SK-N-SH (cell line): Measurements from ENCODE around the gene IL21R. TPM values are rescaled to one million over a fixed set of nuclear protein-coding genes. Genes with fewer than 3 reads are reported as not detected.

Experiments used
- CTCF ChIA-PET: fragments of 300-600, 350-600 bp; formaldehyde crosslinking; extraction: SDS; loops from one replicate; lab custom pipeline; 2021; lab: Yijun Ruan, JAX
- POLR2A ChIA-PET: fragments of 350-600 bp; sonication (Branson Sonifier 250); formaldehyde crosslinking; extraction: SDS; loops from one replicate; lab custom pipeline; 2020; ENCODE audit warnings: antibody characterized with exemption, inconsistent platforms; lab: Yijun Ruan, JAX
- DNase-seq: peaks from one replicate; pipeline ENCODE4 v3.0.0; 2012
- H2AFZ ChIP-seq: fragments of 200-600 bp; sonication (generic); 2 replicates; pipeline ENCODE4 v1.8.1; 2016; ENCODE audit warnings: antibody characterized with exemption, mild to moderate bottlenecking, low read depth
- H3F3A ChIP-seq: fragments of 200-600 bp; sonication (generic); replicated peaks from 2 replicates; pipeline ENCODE3; 2016; ENCODE audit warnings: antibody characterized with exemption, mild to moderate bottlenecking; ENCODE audit not compliant: insufficient read depth
- H3K27ac ChIP-seq, 2 experiments: fragments of 200-500 bp in 1 of 2; fragments of 200-600 bp in 1 of 2; sonication (Bioruptor generic) in 1 of 2; sonication (generic), shearing (Covaris generic) in 1 of 2; 2 replicates each; pipeline versions ENCODE4 v1.5.1 to v1.6.1; 2014 to 2016; ENCODE audit warnings: low read depth in 2 of 2, inconsistent platforms in 1 of 2, low read length in 1 of 2, mild to moderate bottlenecking in 1 of 2, mixed read lengths in 1 of 2
- H3K27me3 ChIP-seq: fragments of 200-600 bp; sonication (generic), shearing (Covaris generic); 2 replicates; pipeline ENCODE4 v1.6.1; 2016; ENCODE audit warnings: mixed run types; ENCODE audit not compliant: insufficient read depth
- H3K36me3 ChIP-seq, 2 experiments: fragments of 200-500 bp in 1 of 2; fragments of 200-600 bp in 1 of 2; sonication (Bioruptor generic) in 1 of 2; sonication (generic) in 1 of 2; replicated peaks in 1 of 2; 2 replicates each; pipeline versions ENCODE3 to v1.5.1; 2014 to 2016; ENCODE audit warnings: low read length in 1 of 2, mild to moderate bottlenecking in 1 of 2; ENCODE audit not compliant: insufficient read depth in 2 of 2, control insufficient read depth in 1 of 2
- H3K4me1 ChIP-seq, 2 experiments: fragments of 200-500 bp in 1 of 2; fragments of 200-600 bp in 1 of 2; sonication (Bioruptor generic) in 1 of 2; sonication (generic), shearing (Covaris generic) in 1 of 2; 2 replicates each; pipeline versions ENCODE4 v1.5.1 to v1.6.1; 2014 to 2016; ENCODE audit warnings: low read depth in 1 of 2, low read length in 1 of 2, mixed run types in 1 of 2; ENCODE audit not compliant: insufficient read depth in 2 of 2, control insufficient read depth in 1 of 2
- H3K4me2 ChIP-seq: fragments of 200-600 bp; sonication (generic), shearing (Covaris generic); 2 replicates; pipeline ENCODE4 v1.6.1; 2017; ENCODE audit warnings: mixed run types
- H3K4me3 ChIP-seq, 2 experiments: fragments of 200-500 bp in 1 of 2; fragments of 200-600 bp in 1 of 2; sonication (Bioruptor generic) in 1 of 2; sonication (generic), shearing (Covaris generic) in 1 of 2; 2 replicates each; pipeline versions ENCODE4 v1.5.1 to v1.8.1; 2014 to 2016; ENCODE audit warnings: low read depth in 2 of 2, inconsistent platforms in 1 of 2, low read length in 1 of 2, mild to moderate bottlenecking in 1 of 2, mixed read lengths in 1 of 2, moderate library complexity in 1 of 2
- H3K79me2 ChIP-seq: fragments of 200-600 bp; sonication (generic); 2 replicates; pipeline ENCODE4 v1.8.1; 2017; ENCODE audit warnings: mild to moderate bottlenecking; ENCODE audit not compliant: insufficient read depth
- H3K9ac ChIP-seq: fragments of 200-600 bp; sonication (generic); 2 replicates; pipeline ENCODE4 v1.6.1; 2017; ENCODE audit warnings: mixed run types
- H3K9me2 ChIP-seq: fragments of 200-600 bp; sonication (generic); 2 replicates; pipeline ENCODE4 v1.6.1; 2017; ENCODE audit warnings: mixed run types
- H3K9me3 ChIP-seq: fragments of 200-600 bp; sonication (generic); 2 replicates; pipeline ENCODE4 v1.6.1; 2017; ENCODE audit warnings: mixed run types, mild to moderate bottlenecking, moderate library complexity
- H4K20me1 ChIP-seq: fragments of 200-600 bp; sonication (generic); 2 replicates; pipeline ENCODE4 v1.6.1; 2017; ENCODE audit warnings: mild to moderate bottlenecking, mixed run types; ENCODE audit not compliant: insufficient read depth
- CHD2 ChIP-seq: fragments of 150-350 bp; IDR thresholded peaks from 2 replicates; pipeline ENCODE4 v1.6.1; 2018; ENCODE audit warnings: low read length; ENCODE audit not compliant: partially characterized antibody
- CTCF ChIP-seq: fragments of 200-600 bp; sonication (generic); IDR thresholded peaks from 2 replicates; pipeline ENCODE4 v1.6.1; 2017; ENCODE audit warnings: antibody characterized with exemption, mild to moderate bottlenecking, moderate library complexity
- ELF1 ChIP-seq: IDR thresholded peaks from 2 replicates; pipeline ENCODE4 v1.4.0; 2012
- FOSL2 ChIP-seq: IDR thresholded peaks from 2 replicates; pipeline ENCODE4 v1.4.0; 2012; ENCODE audit warnings: low read depth, mild to moderate bottlenecking, moderate library complexity, borderline replicate concordance
- FOXJ3 ChIP-seq: sonication (generic); formaldehyde crosslinking; IDR thresholded peaks from 2 replicates; pipeline ENCODE4 v1.5.1; 2020; ENCODE audit warnings: mild to moderate bottlenecking, missing genetic modification reagents
- FOXM1 ChIP-seq: IDR thresholded peaks from 2 replicates; pipeline ENCODE4 v1.4.0; 2012; ENCODE audit warnings: low read depth, mild to moderate bottlenecking
- GABPA ChIP-seq: IDR thresholded peaks from 2 replicates; pipeline ENCODE4 v1.4.0; 2012; ENCODE audit warnings: low read depth, mild to moderate bottlenecking
- IRF3 ChIP-seq: fragments of 150-350 bp; IDR thresholded peaks from 2 replicates; pipeline ENCODE4 v1.6.1; 2016; ENCODE audit warnings: mild to moderate bottlenecking, low read depth, low read length
- JUND ChIP-seq: IDR thresholded peaks from 2 replicates; pipeline ENCODE4 v1.4.0; 2012
- MAX ChIP-seq: IDR thresholded peaks from 2 replicates; pipeline ENCODE4 v1.4.0; 2012; ENCODE audit warnings: low read depth
- MEF2A ChIP-seq: IDR thresholded peaks from 2 replicates; pipeline ENCODE4 v1.4.0; 2012; ENCODE audit warnings: low read depth, borderline replicate concordance
- MXI1 ChIP-seq: IDR thresholded peaks from 2 replicates; pipeline ENCODE4 v1.6.1; 2012; ENCODE audit warnings: mild to moderate bottlenecking, low read depth, low read length, improper control_type of control experiment
- NFIC ChIP-seq: IDR thresholded peaks from 2 replicates; pipeline ENCODE4 v1.4.0; 2012; ENCODE audit warnings: borderline replicate concordance
- POLR2AphosphoS5 ChIP-seq: IDR thresholded peaks from 2 replicates; pipeline ENCODE4 v1.6.1; 2012; ENCODE audit warnings: low read depth, low read length
- RAD21 ChIP-seq: IDR thresholded peaks from 2 replicates; pipeline ENCODE4 v1.6.1; 2012; ENCODE audit warnings: mild to moderate bottlenecking, low read length
- RCOR1 ChIP-seq: fragments of 150-350 bp; IDR thresholded peaks from 2 replicates; pipeline ENCODE4 v1.6.1; 2017; ENCODE audit warnings: antibody characterized with exemption, low read length
- SIN3A ChIP-seq: IDR thresholded peaks from 2 replicates; pipeline ENCODE4 v1.6.1; 2012; ENCODE audit warnings: low read depth, mild to moderate bottlenecking, low read length, moderate library complexity, borderline replicate concordance
- SMC3 ChIP-seq: IDR thresholded peaks from 2 replicates; pipeline ENCODE4 v1.6.1; 2012; ENCODE audit warnings: low read depth, low read length, improper control_type of control experiment
- TAF1 ChIP-seq: IDR thresholded peaks from 2 replicates; pipeline ENCODE4 v1.6.1; 2012; ENCODE audit warnings: low read depth, mild to moderate bottlenecking, low read length, moderate library complexity, borderline replicate concordance
- TCF12 ChIP-seq: IDR thresholded peaks from 2 replicates; pipeline ENCODE4 v1.4.0; 2012
- USF1 ChIP-seq: IDR thresholded peaks from 2 replicates; pipeline ENCODE4 v1.4.0; 2012; ENCODE audit warnings: low read depth, borderline replicate concordance
- ZBTB33 ChIP-seq: IDR thresholded peaks from 2 replicates; pipeline ENCODE4 v1.4.0; 2012; ENCODE audit warnings: low read depth, borderline replicate concordance
- whole genome bisulfite sequencing: methylation state at CpG from one replicate; pipeline ENCODE4 v1.1.6; 2017; ENCODE audit warnings: low lambda C conversion rate; 5-methylcytosine and 5-hydroxymethylcytosine counted together
- polyA plus RNA-seq, 3 experiments: library from polyadenylated mRNA; depleted of rRNA; stranded (reverse); fragments of >200 nt; gene quantifications; 2 replicates each; pipeline ENCODE4 v1.2.3, GENCODE V29; 2012

Gene IL21R
- polyA plus RNA-seq, 1 of the 3 experiments (the other 2 are of a cell fraction) = 0.13 TPM

GRCh38 chr16:27498031-27498825 is 96.3 kb downstream of the IL21R start:
- Histone ChIP-seq H3K79me2 (no peaks in the 10 kb centered on the region), H3K4me1 (no peaks in the 10 kb centered on the region), H3K27ac (no peak overlapping the region), H3K9ac (no peak overlapping the region), H2AFZ (no peak overlapping the region), H3K9me2 (no peaks in the 10 kb centered on the region), H3K4me3 (no peak overlapping the region), H3F3A (no peaks in the 10 kb centered on the region), H3K4me2 (no peak overlapping the region)
- CTCF ChIA-PET = interaction anchor here (1.1 kb wide), 1 partner anchor 17 kb away, joined by 3 read pairs; no protein-coding TSS in a partner anchor
- 88% methylated on average over 7 of the region's 9 CpGs for WGBS
- no peak for DNase-seq
- TF ChIP-seq JUND = no peak
- TF ChIP-seq CHD2 = no peak
- no peak for TF ChIP-seq SMC3
- no peak for TF ChIP-seq SIN3A
- TF ChIP-seq GABPA = no peak
- no peak for TF ChIP-seq IRF3
- no peak for TF ChIP-seq FOXM1
- no peak for TF ChIP-seq TAF1
- TF ChIP-seq, all 33 proteins: peak for 0
- Histone ChIP-seq H4K20me1 (no peaks in the 10 kb centered on the region), H3K36me3 (peaks cover 36 to 92% of the 10 kb centered on the region in 2 experiments), H3K9me3 (no peaks in the 10 kb centered on the region), H3K27me3 (no peaks in the 10 kb centered on the region)
- POLR2A ChIA-PET = no interaction called here

GRCh38 chr16:27498916-27499658 is 97.1 kb downstream of the IL21R start:
- POLR2A ChIA-PET = interaction anchor here (0.6 kb wide), 1 partner anchor 37 kb away, joined by 3 read pairs; no protein-coding TSS in a partner anchor
- H3K36me3 ChIP-seq = peaks cover 29 to 94% of the 10 kb centered on the region in 2 experiments
- TF ChIP-seq USF1 (no peak), MXI1 (no peak), CTCF (no peak), MAX (no peak), FOSL2 (no peak), MEF2A (no peak), POLR2AphosphoS5 (no peak), NFIC (no peak), FOXJ3 (CRISPR knock-in tag) (no peak), RCOR1 (no peak), TCF12 (no peak), RAD21 (no peak), ELF1 (no peak), ZBTB33 (no peak)

More at GRCh38 chr16:27498916-27499658, 97.1 kb downstream of the IL21R start:
- Histone ChIP-seq H3K9ac (no peak overlapping the region), H3K27me3 (no peaks in the 10 kb centered on the region), H2AFZ (no peak overlapping the region), H3K79me2 (no peaks in the 10 kb centered on the region), H3K4me3 (no peak overlapping the region), H3K9me3 (no peaks in the 10 kb centered on the region), H4K20me1 (no peaks in the 10 kb centered on the region), H3K4me1 (no peaks in the 10 kb centered on the region), H3K27ac (no peak overlapping the region), H3K9me2 (no peaks in the 10 kb centered on the region), H3F3A (no peaks in the 10 kb centered on the region), H3K4me2 (no peak overlapping the region)
- DNase-seq = no peak
- WGBS = 96% methylated on average over 8 of the region's 14 CpGs
- CTCF ChIA-PET = no interaction called here
